ENCODE data around the gene DAB1. TPM values are rescaled to one million over a fixed set of nuclear protein-coding genes. Genes with fewer than 3 reads are reported as not detected.

The DAB1 gene
- total and polyA plus RNA-seq, 2 of the 8 experiments (the other 6 are each of a cell fraction or from before 2014, with no cell fraction given) = 4.4 to 11.8 TPM

DNA sequence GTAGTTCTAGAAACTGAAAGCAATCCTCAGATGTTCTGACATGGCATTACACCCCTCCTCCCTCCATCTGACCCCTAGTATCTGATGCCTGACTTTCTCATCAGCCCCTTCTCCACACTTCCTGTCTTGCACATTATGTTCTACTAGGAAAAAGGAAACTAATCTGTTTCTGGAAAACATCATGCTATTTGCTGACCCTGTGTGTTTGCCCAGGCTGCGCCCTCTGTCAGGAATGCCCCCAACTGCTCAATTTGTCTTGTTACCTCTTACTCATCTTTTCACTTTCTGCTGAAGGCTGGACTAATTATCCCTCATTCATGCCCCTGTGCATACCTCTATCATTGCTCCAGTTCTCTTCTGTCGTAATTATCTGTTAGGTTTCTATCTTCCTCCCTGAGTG, 37.5 kb upstream of the DAB1 start (continued):
- no peak for TF ChIP-seq CHD7 (IDR thresholded peaks at IDR 0.05; ENCODE audit: insufficient replicate concordance, low read length)
- TF ChIP-seq PHF8 (conservative IDR thresholded peaks at IDR 0.05; ENCODE audit: low read depth, low read length) = no peak
- no peak for TF ChIP-seq SP4 (IDR thresholded peaks at IDR 0.05; ENCODE audit: low read length)
- TF ChIP-seq SIX5 (IDR thresholded peaks at IDR 0.05; ENCODE audit: low read depth, low read length) = no peak
- TF ChIP-seq EZH2 (IDR thresholded peaks at IDR 0.05; ENCODE audit: low read depth, low read length, severe bottlenecking) = no peak
- no peak for TF ChIP-seq ZNF274 (IDR thresholded peaks at IDR 0.05; ENCODE audit: borderline replicate concordance, extremely low read depth, low read length)
- no peak for TF ChIP-seq CREB1 (IDR thresholded peaks at IDR 0.05)
- no peak for TF ChIP-seq BRCA1 (IDR thresholded peaks at IDR 0.05; ENCODE audit: low read depth, low read length)
- no peak for TF ChIP-seq RFX5 (IDR thresholded peaks at IDR 0.05; ENCODE audit: borderline replicate concordance, low read depth, low read length)
- no peak for TF ChIP-seq SP2 (IDR thresholded peaks at IDR 0.05; ENCODE audit: low read length)

All from H1 (cell line).